GM12874 (cell line): Measurements from ENCODE around the gene STPG1.

Experiments
- CTCF ChIP-seq: IDR thresholded peaks from 2 replicates; pipeline ENCODE4 v1.5.1; 2011; ENCODE audit warnings: low read depth, mild to moderate bottlenecking, control low read depth, low read length, moderate library complexity; ENCODE audit not compliant: insufficient read depth

STPG1 gene

GRCh38 chr1:24390924-24391782 lies 22.4 kb downstream of the STPG1 start:
- TF ChIP-seq CTCF, result peak; percentile 86

- TF ChIP-seq CTCF, result no peak
Measured at GRCh38 chr1:24389231-24389678, 24.3 kb downstream of the STPG1 start.

- TF ChIP-seq CTCF, result no peak
Measured at GRCh38 chr1:24388331-24388885, 25.2 kb downstream of the STPG1 start.

DNA sequence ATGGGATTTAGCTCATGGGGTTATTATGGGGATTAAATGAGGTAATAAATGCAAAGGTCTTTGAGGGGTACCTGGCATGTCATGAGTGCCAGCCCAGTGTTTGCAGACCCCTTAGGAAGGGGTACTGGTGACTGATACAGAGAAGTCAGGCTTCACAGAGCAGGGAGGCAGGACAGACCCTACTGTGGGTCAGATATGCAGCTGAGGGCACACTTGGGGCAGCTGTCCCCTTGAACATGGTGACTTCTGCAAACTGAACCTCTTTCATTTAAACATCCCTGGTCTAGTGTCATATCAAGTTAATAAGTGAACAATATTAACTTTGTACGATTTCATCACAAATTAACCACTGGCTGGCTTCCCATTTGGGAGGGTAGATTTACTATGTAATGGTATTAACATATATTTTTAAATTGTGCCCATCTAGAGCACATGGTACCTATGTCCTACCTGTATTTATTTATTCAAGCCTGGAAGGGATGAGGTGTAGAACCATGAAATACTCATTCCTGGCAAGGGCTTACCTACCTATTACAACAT lies 25.9 kb downstream of the STPG1 start:
- TF ChIP-seq CTCF, result no peak

- TF ChIP-seq CTCF, result no peak
Measured at GRCh38 chr1:24386931-24387330, 26.7 kb downstream of the STPG1 start.

GRCh38 chr1:24386241-24386640 lies 27.3 kb downstream of the STPG1 start:
- TF ChIP-seq CTCF, result no peak

DNA sequence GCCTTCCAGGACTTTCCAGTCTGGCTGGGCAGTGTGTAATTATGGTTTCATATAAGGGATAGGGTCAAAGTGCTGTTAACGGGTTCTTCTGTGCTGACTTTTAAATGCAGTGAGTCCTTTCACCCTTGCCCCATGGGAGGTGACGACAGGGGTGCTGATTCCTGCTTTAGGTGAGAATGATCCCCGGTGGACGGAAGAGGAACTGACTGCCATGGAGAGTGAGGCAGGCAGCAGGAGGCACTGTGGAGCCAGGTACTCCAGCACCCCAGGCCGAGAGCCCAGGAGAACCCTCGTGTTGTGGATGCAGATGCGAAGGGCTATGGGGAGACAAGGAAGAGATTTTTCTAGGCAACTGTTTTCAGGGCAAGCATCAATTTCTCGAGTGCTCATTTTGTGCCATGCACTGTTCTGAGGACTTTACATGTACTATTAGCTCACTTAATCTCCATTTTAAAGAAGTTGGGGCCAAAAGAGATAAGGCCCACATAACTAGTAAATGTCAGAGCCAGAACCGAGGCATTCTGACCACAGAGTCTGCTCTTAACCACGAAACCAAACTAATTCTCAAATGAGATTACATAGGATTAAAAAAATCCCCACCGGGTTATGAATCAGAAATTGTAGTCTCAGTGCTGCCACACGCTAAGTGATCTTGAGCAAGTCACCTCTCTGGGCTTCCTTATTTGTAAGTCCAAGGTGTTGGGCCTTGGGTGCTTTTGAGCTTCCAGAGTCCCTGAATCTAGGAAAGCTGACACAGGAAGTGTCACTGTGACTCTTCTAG lies 28.2 kb downstream of the STPG1 start:
- peak; percentile 39; the same call in 1 of the 2 replicates for TF ChIP-seq CTCF
